Measurements from ENCODE around the gene ITPKC.

DNA sequence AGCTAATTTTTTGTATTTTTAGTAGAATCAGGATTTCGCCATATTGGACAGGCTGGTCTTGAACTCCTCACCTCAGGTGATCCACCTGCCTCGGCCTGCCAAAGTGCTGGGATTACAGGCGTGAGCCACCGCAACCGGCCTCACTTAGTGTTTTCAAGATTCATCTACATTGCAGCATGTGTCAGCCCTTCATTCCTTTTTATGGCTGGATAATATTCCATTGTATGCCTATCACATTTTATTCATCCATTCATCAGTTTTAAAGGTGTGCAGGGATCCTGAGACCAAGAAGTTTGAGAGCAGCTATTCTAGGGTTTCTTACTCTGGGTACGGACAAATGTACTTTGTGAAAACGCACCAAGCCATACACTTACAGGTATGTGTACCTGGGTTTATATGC is 9.3 kb upstream of the ITPKC start:
- TF ChIP-seq CEBPB (IDR thresholded peaks at IDR 0.05; ENCODE audit: low read depth) = no peak
- TF ChIP-seq EZH2phosphoT487 (IDR thresholded peaks at IDR 0.05; ENCODE audit: borderline replicate concordance) = no peak
- TF ChIP-seq, protein P1, sequence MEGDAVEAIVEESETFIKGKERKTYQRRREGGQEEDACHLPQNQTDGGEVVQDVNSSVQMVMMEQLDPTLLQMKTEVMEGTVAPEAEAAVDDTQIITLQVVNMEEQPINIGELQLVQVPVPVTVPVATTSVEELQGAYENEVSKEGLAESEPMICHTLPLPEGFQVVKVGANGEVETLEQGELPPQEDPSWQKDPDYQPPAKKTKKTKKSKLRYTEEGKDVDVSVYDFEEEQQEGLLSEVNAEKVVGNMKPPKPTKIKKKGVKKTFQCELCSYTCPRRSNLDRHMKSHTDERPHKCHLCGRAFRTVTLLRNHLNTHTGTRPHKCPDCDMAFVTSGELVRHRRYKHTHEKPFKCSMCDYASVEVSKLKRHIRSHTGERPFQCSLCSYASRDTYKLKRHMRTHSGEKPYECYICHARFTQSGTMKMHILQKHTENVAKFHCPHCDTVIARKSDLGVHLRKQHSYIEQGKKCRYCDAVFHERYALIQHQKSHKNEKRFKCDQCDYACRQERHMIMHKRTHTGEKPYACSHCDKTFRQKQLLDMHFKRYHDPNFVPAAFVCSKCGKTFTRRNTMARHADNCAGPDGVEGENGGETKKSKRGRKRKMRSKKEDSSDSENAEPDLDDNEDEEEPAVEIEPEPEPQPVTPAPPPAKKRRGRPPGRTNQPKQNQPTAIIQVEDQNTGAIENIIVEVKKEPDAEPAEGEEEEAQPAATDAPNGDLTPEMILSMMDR (IDR thresholded peaks at IDR 0.05 in 2 of 3, conservative IDR thresholded peaks at IDR 0.05 in 1 of 3; ENCODE audit: borderline replicate concordance in 1 of 3, insufficient read depth in 1 of 3, low read depth in 2 of 3, low read length in 2 of 3) = no peak
